MCF 10A (cell line): ENCODE results near the gene MYO15A. TPM values are rescaled to one million over a fixed set of nuclear protein-coding genes. Genes with fewer than 3 reads are reported as not detected.

ENCODE experiments used
- BruUV-seq: library from RNA; stranded (reverse); fragments of 400-500 nt; replicated peaks from 2 replicates; lab custom pipeline; 2021; lab: Mats Ljungman, UMichigan
- CTCF ChIA-PET: fragments of 300-600 bp; sonication (Branson Sonifier 250); formaldehyde crosslinking; extraction: SDS; loops from one replicate; lab custom pipeline; 2021; ENCODE audit warnings: antibody characterized with exemption, inconsistent platforms; lab: Yijun Ruan, JAX
- POLR2A ChIA-PET: fragments of 300-600, 350-650 bp; sonication (Branson Sonifier 250); formaldehyde crosslinking; extraction: SDS; loops from one replicate; lab custom pipeline; 2020; ENCODE audit warnings: antibody characterized with exemption, inconsistent platforms; lab: Yijun Ruan, JAX
- DNase-seq: peaks from one replicate; pipeline ENCODE4 v3.0.0-alpha.2; 2018; ENCODE audit not compliant: unreplicated experiment
- H3K27ac Mint-ChIP-seq: one replicate; pipeline ENCODE4 v1.8.0; 2022; ENCODE audit warnings: mild to moderate bottlenecking, low read depth, mixed read lengths; ENCODE audit not compliant: unreplicated experiment
- H3K27me3 Mint-ChIP-seq: one replicate; pipeline ENCODE4 v1.8.0; 2022; ENCODE audit warnings: mixed read lengths; ENCODE audit not compliant: insufficient read depth, unreplicated experiment
- H3K36me3 Mint-ChIP-seq: one replicate; pipeline ENCODE4 v1.8.0; 2022; ENCODE audit warnings: mild to moderate bottlenecking, moderate library complexity, mixed read lengths; ENCODE audit not compliant: insufficient read depth, unreplicated experiment
- H3K4me1 Mint-ChIP-seq: one replicate; pipeline ENCODE4 v1.8.0; 2022; ENCODE audit warnings: mixed read lengths; ENCODE audit not compliant: insufficient read depth, unreplicated experiment
- H3K4me3 Mint-ChIP-seq: one replicate; pipeline ENCODE4 v1.8.0; 2022; ENCODE audit warnings: mild to moderate bottlenecking, moderate library complexity, mixed read lengths; ENCODE audit not compliant: unreplicated experiment
- H3K9me3 Mint-ChIP-seq: one replicate; pipeline ENCODE4 v1.8.0; 2022; ENCODE audit warnings: mixed read lengths; ENCODE audit not compliant: unreplicated experiment
- intact Hi-C: fragments of 100-400 bp; cut with micrococcal nuclease; formaldehyde crosslinking; loops from 2 replicates; pipeline ENCODE4 v1.14.1; 2022
- total RNA-seq: library from RNA; stranded (reverse); gene quantifications from 2 replicates; pipeline ENCODE4 v1.2.3, GENCODE V29; 2022
- TF ChIP-seq, protein P1 (sequence below): fragments of 200-600 bp; IDR thresholded peaks from one replicate; pipeline ENCODE4 v1.8.0; 2022; ENCODE audit warnings: antibody characterized with exemption, mild to moderate bottlenecking; ENCODE audit not compliant: unreplicated experiment

MYO15A gene
- total RNA-seq, 1 experiment from 2014 or later: 1.1 TPM

DNA sequence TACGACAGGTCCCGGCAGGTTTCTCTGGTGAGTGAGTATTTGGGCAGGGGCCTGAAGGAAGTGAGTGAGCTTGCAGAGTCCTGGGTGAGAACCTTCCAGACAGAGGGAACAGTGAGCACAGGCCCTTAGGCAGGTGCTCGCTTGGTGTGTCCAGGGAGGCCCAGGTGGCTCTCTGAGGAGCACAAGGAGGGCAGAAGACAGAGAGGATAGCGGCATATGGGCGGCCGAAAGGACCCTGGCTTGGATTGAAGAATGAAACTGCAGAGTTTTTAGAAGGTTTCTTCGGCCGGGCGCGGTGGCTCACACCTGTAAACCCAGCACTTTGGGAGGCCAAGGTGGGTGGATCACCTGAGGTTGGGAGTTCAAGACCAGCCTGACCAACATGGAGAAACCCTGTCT lies 14.1 kb upstream of the MYO15A start:
- POLR2A ChIA-PET: no interaction called here
- DNase-seq: no peak
- TF ChIP-seq, protein P1, sequence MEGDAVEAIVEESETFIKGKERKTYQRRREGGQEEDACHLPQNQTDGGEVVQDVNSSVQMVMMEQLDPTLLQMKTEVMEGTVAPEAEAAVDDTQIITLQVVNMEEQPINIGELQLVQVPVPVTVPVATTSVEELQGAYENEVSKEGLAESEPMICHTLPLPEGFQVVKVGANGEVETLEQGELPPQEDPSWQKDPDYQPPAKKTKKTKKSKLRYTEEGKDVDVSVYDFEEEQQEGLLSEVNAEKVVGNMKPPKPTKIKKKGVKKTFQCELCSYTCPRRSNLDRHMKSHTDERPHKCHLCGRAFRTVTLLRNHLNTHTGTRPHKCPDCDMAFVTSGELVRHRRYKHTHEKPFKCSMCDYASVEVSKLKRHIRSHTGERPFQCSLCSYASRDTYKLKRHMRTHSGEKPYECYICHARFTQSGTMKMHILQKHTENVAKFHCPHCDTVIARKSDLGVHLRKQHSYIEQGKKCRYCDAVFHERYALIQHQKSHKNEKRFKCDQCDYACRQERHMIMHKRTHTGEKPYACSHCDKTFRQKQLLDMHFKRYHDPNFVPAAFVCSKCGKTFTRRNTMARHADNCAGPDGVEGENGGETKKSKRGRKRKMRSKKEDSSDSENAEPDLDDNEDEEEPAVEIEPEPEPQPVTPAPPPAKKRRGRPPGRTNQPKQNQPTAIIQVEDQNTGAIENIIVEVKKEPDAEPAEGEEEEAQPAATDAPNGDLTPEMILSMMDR: no peak
- H3K27me3 Mint-ChIP-seq: no peaks in the 10 kb centered on the region
- no TSS peak for BruUV-seq
- H3K9me3 Mint-ChIP-seq: no peaks in the 10 kb centered on the region
- peaks cover 7% of the 10 kb centered on the region for H3K4me1 Mint-ChIP-seq
- no peak overlapping the region for H3K27ac Mint-ChIP-seq
- H3K4me3 Mint-ChIP-seq: no peak overlapping the region
- intact Hi-C loops: no loop called here
- H3K36me3 Mint-ChIP-seq: peaks cover 53% of the 10 kb centered on the region
- CTCF ChIA-PET: interaction anchor here (0.5 kb wide), 1 partner anchor 26 kb away, joined by 4 read pairs; no protein-coding TSS in a partner anchor

DNA sequence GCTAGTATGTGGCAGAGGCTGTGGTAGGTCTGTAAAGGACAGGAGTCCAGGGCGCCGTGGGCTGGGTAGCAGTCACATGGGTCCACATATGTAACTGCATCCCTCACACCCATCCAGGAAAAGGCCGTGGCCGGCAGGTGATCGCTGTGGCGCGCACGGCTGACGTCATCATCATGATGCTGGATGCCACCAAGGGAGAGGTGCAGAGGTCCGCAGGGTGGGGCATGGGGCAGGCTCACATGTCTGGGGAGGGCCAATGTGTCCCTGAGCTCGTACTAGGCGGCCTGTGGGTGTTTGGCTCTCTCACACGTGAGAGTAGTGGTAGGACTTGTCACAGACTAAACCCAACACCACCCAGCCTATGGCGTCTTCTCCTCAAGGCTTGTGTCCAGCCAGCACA lies 9.0 kb upstream of the MYO15A start:
- no peaks in the 10 kb centered on the region for H3K4me1 Mint-ChIP-seq
- H3K27me3 Mint-ChIP-seq: no peaks in the 10 kb centered on the region
- peaks cover 45% of the 10 kb centered on the region for H3K36me3 Mint-ChIP-seq
- no peak overlapping the region for H3K4me3 Mint-ChIP-seq
- H3K27ac Mint-ChIP-seq: no peak overlapping the region
- intact Hi-C loops: no loop called here
- ChIA-PET POLR2A (interaction anchor here (0.8 kb wide), 1 partner anchor 10 kb away, joined by 4 read pairs; no protein-coding TSS in a partner anchor), CTCF (interaction anchor here (1.0 kb wide), 1 partner anchor 43 kb away, joined by 3 read pairs; no protein-coding TSS in a partner anchor)
- H3K9me3 Mint-ChIP-seq: no peaks in the 10 kb centered on the region
- BruUV-seq: no TSS peak
- TF ChIP-seq, protein P1: no peak
- DNase-seq: no peak

DNA sequence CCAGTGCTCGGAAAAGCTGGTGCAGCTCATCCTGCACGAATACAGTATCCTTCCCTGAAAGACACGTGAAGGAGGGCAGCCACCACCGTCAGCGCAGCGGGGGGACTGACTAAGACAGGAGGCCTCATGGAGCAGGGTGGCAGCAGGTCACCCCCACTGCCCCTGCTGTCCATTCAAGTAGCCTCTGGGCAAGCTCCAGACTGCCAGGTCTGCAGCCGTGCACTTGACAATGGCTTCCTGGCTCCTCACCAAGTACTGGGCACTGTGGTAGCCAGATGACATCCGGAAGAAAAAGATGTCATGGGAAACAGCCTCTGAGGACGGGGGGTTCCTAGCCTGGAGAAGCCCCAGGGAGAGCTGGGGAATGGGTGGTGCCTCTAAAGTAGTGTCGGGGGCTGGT lies 7.9 kb upstream of the MYO15A start:
- TF ChIP-seq, protein P1: no peak
- ChIA-PET CTCF (interaction anchor here (1.0 kb wide), 1 partner anchor 42 kb away, joined by 3 read pairs; no protein-coding TSS in a partner anchor), POLR2A (no interaction called here)
- intact Hi-C loops: no loop called here
- Mint-ChIP-seq H3K36me3 (peaks cover 34% of the 10 kb centered on the region), H3K27me3 (no peaks in the 10 kb centered on the region), H3K27ac (no peak overlapping the region), H3K4me3 (no peak overlapping the region), H3K9me3 (no peaks in the 10 kb centered on the region), H3K4me1 (no peaks in the 10 kb centered on the region)
- no peak for DNase-seq
- BruUV-seq: no TSS peak

DNA sequence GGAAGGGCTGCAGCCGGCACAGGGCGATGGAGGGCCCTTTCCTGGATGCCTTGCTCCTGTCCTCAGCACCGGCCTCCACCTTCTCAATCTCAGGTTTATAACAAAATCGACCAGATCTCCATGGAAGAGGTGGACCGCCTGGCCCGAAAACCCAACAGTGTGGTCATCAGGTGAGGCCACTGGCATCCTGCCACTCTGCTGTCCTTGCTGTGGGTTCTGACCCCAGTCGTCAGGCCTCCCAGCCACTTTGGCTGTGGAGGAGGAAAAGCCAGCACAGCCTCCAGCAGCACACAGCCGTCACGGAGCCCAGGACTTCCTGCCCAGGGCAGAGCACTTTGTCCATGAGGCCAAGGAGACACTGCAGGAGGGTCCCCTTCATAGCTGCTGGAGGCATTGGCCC lies 6.7 kb upstream of the MYO15A start:
- intact Hi-C loops: no loop called here
- H3K27me3 Mint-ChIP-seq: no peaks in the 10 kb centered on the region
- no peak for DNase-seq
- POLR2A ChIA-PET: interaction anchor here (0.5 kb wide), 1 partner anchor 8 kb away, joined by 3 read pairs; no protein-coding TSS in a partner anchor
- H3K4me1 Mint-ChIP-seq: no peaks in the 10 kb centered on the region
- TF ChIP-seq, protein P1: no peak
- CTCF ChIA-PET: no interaction called here
- H3K4me3 Mint-ChIP-seq: no peak overlapping the region
- no TSS peak for BruUV-seq
- no peaks in the 10 kb centered on the region for H3K9me3 Mint-ChIP-seq
- H3K36me3 Mint-ChIP-seq: peaks cover 28% of the 10 kb centered on the region
- H3K27ac Mint-ChIP-seq: no peak overlapping the region
